SK-N-SH treated with all-trans-retinoic acid at 6 μM for 48 hours (cell line): ENCODE measurements around the gene P2RX4.

ENCODE experiments used
- BACH2 ChIP-seq: fragments of 250-450 bp; sonication (Bioruptor Pico); IDR thresholded peaks from 2 replicates; pipeline ENCODE4 v1.9.0; 2021; ENCODE audit warnings: mild to moderate bottlenecking, borderline replicate concordance
- GLIS3 ChIP-seq: fragments of 250-450 bp; sonication (Bioruptor Pico); IDR thresholded peaks from 2 replicates; pipeline ENCODE4 v1.5.0; 2020; ENCODE audit warnings: mild to moderate bottlenecking, moderate library complexity
- RARB ChIP-seq: fragments of 250-450 bp; sonication (Bioruptor Pico); IDR thresholded peaks from 2 replicates; pipeline ENCODE4 v1.8.0; 2021; ENCODE audit warnings: mild to moderate bottlenecking, moderate library complexity
- ZFP3 ChIP-seq: fragments of 250-450 bp; sonication (Bioruptor Pico); IDR thresholded peaks from 2 replicates; pipeline ENCODE4 v1.5.0; 2020; ENCODE audit warnings: mild to moderate bottlenecking, moderate library complexity
- ZFP30 ChIP-seq: fragments of 450-650 bp; formaldehyde crosslinking; IDR thresholded peaks from 2 replicates; pipeline ENCODE4 v1.5.0; 2022; ENCODE audit warnings: mild to moderate bottlenecking, moderate library complexity
- ZNF8 ChIP-seq: fragments of 450-650 bp; formaldehyde crosslinking; IDR thresholded peaks from 2 replicates; pipeline ENCODE4 v1.5.0; 2020; ENCODE audit warnings: mild to moderate bottlenecking, moderate library complexity

- no peak for TF ChIP-seq ZFP3 (CRISPR knock-in tag)
- TF ChIP-seq ZFP30 = no peak
- TF ChIP-seq BACH2 (CRISPR knock-in tag) = no peak
- no peak for TF ChIP-seq ZNF8 (CRISPR knock-in tag)
- TF ChIP-seq GLIS3 (CRISPR knock-in tag) = no peak
- no peak for TF ChIP-seq RARB (CRISPR knock-in tag)
Measured at GRCh38 chr12:121283388-121283787, 73.5 kb downstream of the P2RX4 start.
